GM19468 (cell line): ENCODE data around the gene AKT3.

Source experiments
- ATAC-seq: cut with Tn5 transposase; IDR thresholded peaks from one replicate; pipeline ENCODE4 v1.9.1; 2021; ENCODE audit warnings: mild to moderate bottlenecking, moderate library complexity, moderate number of reproducible peaks; ENCODE audit not compliant: unreplicated experiment; ENCODE audit errors: extremely low read depth

The AKT3 gene

DNA sequence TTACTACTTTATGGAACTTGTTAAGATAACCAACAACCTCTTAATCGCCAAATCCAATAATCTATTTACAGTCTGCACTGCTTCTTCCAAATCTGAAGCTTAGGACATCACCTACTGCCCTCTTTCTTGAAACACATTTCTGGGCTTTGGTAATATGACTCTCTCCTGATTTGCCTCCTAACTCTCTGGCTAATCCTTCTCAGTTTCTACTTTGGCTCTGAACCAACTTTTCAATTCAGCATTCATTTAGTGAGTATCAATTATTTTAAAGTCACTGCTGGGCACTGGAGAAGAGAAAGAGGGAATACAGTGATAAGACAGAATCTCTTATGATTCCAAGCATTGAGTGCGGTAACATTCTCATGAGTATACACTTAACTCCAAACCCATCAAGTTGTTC is 275.0 kb downstream of the AKT3 start:
- no peak for ATAC-seq

DNA sequence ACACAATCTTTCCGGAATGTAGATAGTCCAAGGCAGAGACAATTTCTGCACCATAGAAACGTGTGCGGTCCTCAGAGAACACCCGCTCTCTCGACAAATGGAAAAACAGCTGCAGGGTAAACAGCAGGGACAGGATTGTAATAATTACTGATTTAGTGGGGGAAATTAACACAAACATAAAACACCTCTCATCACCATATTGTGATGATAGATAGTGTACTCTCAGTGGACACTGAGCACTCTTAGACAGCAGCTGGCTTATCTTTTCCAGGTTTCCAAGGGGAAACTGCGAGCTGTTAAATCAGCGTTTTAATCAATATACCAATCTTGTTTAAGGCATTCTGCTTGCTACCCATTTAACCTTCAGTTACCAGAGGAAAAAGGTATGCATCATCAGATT is 277.1 kb downstream of the AKT3 start:
- no peak for ATAC-seq

DNA sequence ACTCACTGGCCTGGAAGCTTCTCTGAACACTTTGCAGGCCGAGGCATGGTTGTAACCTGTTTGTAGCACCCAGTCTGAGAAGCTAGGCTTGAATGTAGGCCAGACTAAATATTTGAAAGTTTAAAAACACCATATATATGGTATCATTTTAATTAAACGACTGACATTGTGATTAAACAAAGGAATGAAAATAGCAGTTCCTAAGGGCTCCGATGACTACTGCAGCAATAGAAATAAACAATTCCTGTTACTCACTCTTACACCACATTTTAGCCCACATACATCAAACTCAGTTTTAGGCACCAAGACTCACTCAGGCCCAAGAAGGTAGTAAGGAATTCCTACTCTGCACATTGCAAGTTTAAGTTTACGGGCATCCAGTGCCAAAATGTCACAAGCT is 281.2 kb downstream of the AKT3 start:
- no peak for ATAC-seq

DNA sequence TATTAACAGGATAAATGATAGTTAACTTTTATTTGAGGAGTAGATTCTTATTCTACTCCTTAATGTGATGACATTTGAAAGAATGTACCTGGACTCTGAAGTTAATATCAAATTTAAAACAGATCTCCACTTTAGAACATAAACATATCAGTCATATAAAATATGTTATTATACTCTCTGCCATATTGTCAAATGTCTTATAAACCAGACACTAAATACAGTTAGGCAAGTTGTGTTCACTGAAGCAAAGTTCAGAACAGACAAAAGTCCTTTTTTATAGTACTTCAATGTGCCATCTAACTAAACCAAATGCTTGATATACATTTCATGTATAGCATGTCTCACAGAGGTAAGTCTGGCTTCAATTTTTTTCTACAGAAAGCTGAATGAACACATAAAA is 285.2 kb downstream of the AKT3 start:
- ATAC-seq, result no peak

DNA sequence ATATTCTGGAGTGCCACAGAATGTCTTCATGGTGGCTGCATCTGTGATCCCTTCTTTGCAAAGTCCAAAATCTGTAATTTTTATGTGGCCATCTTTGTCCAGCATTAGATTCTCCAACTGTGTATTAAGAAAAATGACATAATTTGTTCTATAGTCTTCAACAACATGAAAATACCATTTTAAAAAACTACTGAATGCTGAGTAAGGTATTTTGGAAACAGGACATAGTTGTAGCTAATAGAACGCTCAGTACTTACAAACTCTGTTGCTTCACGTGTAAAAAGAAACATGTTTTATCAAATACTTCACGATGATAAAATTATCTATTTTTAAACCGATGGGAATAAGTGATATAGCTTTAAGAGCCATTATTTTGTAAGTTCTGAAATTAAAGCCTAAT is 286.3 kb downstream of the AKT3 start:
- ATAC-seq, result no peak

DNA sequence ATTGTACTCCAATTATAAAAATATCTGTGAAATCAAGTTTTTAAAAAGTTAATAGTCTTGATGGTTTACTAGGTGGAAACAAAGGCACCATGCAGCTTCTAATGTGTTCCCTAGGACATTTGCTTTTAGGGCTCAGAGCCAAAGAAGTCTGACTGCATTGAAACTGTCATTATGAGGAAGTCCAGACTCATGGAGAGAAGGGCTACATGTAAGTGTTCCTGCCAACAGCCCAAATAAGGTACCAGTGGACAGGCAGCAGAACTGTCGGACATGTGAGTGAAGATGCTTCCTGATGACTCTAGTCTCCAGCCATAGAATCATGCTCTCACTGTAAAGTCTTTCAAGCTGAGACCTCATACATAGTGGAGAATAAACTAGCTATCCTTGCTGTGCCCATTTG is 287.6 kb downstream of the AKT3 start:
- no peak for ATAC-seq

DNA sequence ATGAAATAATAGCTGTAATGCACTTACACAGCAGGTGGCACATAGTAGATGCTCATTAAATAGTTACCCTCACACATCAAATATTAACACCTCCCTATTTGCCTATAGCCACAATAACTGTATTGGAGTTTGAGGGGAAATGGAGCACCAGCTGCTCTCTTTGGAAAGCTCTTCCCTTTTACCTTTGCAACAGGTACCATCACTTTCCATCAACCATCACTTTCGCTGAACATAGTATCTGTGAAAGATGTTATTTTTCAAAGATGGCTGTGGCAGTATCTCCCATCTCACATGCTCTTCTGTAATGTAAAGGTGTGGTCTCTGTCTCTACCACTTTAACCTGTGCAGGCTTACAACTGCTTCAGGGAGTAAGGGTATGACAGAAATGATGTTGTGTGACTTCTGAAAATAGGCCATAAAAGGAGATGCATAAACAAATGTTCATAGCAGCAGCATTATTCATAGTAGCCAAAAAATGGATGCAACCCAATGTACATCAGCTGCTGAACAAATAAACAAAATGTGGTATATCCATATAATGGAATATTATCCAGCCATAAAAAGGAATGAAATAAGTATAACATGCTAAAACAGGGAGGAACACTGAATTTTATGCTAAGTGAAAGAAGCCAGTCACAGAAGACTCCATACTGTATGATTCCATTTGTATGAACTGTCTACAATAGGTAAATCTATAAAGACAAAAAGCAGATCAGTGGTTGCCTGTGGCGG is 288.3 kb downstream of the AKT3 start:
- no peak for ATAC-seq

DNA sequence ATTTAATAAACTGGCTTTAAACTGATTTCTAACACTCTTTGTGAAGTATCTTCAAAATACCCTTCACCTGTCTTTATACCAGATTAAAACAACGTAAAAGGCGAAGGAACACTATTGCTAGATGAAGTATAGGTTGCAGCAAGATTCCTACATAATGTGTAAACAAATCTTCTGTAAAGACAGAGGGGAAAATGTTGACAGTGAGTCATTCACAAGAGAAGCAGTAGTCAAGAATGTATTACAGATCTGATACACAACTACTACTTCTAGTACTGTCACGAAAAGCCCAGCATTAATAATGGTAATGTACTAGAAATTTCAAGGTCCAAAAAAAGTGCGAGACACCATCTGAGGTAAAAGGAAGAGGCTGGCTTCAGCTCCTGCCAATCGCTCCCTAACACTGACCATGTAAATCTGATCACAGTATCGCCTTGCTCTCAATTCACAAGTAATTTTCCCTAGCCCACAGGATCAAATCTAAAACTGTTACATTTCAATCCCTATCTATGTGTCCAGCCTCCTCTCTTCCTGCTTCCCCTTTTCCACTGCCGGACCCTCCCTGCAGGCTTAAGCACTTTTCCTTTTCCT is 290.4 kb downstream of the AKT3 start:
- no peak for ATAC-seq

DNA sequence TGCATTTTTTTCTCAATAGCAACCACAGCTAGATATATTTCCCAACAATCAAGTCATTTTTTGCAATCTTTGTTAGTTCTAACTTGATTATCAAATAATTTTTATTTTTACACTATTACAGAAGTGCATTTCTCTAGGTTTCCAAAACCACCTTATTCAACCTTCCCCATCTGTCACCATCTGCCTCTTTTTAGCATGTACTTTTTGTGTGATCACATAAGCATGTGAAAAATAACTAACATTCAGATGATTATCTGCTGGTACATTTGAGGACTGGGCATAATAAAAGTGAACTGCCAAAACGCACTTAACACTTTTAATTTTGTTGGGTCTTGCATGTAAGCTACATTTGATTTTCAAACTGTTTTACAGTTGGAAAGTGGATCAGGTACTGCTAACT is 291.5 kb downstream of the AKT3 start:
- no peak for ATAC-seq

DNA sequence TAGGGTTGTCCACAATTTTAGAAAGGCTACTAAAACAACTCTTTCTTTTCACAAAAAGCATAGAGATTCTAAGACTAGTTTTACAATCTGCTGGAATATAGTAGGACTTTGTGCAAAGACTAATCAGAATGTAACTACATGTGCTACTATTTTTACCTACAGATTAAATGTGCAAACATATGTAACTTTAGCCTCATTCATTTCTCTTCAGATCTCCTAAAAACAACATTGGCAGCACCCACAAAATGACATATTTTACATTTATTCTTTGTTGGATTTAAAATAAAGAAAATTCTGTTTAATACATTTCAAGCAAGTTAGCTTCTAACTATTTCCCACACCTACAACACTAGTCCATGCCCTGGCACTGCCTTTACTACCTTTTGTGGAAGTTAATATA is 292.2 kb downstream of the AKT3 start:
- no peak for ATAC-seq

DNA sequence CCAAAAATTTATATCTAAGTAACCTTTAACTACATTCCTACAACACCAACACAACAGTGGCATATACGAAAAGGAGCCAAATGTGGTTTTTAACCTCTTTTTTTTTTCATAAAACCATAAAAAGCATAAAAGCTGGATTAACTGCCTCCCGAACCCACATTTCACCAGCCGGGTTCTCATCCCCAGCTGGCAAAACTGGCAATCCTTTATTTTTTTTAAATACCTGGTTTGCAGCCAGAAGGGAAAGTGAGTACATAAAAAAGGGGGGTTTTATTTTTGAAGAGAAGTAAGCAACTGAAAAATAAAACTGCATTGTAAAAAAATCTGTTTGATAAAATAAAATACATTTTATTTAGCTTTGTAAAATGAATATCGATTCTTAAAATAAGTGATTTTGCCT is 295.4 kb downstream of the AKT3 start:
- ATAC-seq, result no peak

DNA sequence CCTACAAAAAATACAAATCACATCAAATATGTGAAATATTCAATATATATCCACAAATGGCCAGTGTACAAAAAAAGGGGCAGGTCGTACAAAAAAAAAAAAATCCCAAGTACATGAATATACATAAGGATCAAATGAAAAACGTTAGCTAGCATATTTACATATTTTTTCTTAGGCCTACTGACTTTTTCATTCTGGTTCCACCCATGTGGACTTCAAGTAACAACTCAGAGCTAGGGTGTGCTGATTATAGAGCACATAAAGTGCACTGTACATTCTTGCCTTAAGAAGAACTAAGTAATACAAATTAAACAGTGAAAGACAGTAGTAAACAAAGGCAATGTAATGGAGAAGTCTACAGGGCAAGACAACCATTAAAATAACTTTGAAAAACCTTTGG is 297.0 kb downstream of the AKT3 start:
- ATAC-seq, result no peak

DNA sequence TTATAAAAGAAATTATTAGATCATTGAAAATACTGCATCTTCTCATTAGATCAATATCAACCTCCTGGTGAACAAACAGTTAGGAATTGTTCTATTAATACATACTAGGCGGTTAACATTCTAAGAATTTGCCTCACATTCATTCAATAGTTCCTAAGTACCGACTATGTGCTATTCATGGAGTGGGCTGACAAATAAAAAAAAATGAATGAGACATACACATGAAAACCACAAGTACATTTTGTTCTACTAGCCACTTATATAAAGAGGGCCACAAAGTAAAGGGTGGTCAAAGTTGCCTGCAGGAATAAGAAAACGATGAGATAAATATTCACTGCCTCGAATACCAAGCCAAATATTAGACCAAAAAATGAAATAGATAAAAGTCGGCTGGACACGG is 299.8 kb downstream of the AKT3 start:
- no peak for ATAC-seq

DNA sequence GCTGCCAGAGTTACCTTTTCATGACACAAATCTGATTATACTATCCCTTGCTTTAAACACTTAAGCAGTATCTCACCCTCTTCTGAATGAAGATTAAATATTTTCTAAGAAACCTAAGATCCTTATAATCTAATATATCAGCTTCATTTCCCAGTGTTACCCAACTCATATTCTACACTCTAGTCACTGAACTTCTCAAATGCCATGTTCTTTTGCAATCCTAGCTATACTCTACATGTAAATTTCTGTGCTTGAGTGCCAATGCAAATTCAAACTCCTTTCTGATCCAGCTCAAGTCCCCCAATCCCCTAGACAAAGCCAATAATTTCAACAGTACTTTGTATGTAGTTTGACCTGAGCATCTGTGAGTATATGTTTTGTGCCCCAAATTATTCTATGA is 300.3 kb downstream of the AKT3 start:
- ATAC-seq, result no peak

DNA sequence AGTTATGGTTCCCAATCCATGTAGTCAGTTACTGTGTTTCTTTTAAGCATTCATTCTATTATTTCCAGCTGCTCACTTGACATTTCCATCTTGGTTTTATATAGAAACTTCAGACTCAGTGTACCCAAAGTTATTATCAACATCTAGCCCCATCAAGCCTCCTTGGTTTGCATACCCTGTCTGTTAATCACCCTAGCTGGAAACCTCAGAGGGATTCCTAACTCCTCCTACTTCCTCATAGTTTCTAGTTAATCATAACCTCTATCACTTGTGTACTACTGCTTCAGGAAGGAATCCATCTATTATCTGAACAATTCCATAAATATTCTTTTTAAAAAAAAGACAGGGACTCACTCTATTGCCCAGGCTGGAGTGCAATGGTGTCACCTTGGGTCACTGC is 300.9 kb downstream of the AKT3 start:
- ATAC-seq, result no peak

DNA sequence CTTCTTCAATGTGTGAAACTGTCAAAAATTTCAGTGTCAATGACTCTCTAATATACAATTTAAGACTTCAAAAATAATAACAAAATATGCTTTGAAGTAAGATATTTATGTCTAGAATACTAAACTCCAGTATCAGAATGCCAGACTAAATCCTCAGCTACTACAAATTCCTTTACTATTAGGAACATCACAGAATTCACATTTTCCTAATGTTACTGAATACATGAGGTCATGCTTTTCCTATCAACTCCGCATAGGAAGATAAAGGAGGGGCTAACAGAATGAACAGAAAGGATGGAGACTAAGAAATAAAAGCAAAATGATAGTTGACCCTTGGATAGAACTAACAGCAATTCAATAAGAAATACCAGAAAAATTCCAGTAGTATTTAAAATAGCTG is 301.5 kb downstream of the AKT3 start:
- no peak for ATAC-seq

DNA sequence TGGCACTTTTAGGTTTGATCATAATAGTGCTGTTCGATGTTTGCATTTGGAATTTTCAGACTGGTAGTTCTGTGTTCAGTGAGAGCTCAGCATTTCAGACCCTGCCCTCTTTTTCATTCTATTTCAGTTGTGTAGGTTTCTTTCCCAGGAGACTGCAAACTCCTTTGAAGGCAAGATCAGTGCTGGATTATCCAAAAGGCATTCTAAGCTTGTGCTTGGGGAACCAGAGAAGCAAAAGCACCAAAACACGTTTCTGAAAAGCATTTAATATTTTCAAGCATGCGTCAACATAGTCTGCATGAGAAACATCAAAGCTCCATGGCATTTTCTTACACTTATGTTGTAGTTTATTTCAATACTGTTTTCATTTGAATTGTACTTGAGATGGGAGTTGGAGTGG is 302.2 kb downstream of the AKT3 start:
- ATAC-seq, result no peak

DNA sequence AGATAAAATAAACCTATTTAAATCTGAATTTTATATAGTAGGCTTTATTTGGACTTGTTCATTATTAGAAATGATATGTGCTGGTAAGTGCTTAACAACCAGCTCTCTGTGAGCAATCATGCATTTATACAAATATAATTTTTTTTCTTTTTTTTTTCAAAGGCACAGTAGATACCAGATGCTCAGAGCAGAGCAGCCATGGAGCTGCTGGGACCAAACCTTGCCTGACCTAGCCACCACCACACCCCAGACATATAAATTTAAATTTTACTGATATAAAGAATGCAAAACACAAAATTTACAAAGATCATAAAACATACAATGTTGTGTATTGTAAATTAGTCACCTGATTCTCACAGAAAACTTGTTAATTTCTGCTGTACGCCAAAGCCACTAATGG is 303.6 kb downstream of the AKT3 start:
- ATAC-seq, result no peak

DNA sequence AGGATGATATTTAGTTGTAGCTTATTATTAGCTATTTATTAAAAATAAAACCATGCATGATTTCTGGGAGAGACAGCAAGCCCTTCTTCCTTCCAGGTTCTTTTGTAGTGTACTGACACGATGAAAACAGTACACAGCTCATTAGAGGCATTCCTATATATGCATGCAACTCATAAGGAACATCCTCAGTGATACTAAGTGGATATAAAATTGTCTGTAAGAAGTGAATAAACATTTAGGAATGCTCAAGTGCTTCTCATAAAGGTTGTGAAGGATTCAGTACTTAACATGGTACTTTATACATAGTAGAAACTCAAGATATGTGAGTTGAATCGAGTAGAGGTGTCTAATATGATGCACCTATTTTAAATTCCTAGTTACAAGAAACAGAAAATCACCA is 306.5 kb downstream of the AKT3 start:
- ATAC-seq, result no peak

DNA sequence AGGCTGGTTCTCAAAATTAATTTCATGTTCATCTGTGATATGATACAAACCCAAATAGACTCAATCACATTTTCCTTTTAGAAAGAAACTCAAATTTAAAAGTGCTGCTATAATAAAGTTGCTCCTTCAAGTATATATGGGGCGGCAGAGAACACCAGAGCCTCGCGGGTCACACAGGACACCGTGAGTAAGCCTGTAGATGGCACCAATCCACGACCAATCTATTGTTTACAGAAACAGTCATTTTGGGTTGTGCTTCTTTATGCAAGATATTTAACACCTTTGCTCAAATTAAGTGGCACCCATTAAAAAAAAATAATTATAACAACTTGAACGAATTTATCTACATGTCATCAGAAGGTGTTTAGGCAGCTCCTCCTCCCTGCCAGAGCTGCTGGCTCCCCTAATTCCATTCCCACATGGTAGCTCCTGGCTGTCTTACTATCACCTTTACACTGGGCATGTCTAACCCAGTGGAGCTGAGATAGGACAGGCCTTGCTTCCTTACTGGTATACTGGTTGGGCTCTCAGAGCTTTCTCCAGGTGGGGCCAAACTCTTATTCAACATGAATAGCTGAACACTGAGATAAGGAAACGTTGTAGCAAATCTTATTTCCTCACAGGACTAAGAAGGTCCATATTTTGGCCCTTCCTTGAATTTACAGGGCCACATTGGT is 307.2 kb downstream of the AKT3 start:
- ATAC-seq, result no peak

DNA sequence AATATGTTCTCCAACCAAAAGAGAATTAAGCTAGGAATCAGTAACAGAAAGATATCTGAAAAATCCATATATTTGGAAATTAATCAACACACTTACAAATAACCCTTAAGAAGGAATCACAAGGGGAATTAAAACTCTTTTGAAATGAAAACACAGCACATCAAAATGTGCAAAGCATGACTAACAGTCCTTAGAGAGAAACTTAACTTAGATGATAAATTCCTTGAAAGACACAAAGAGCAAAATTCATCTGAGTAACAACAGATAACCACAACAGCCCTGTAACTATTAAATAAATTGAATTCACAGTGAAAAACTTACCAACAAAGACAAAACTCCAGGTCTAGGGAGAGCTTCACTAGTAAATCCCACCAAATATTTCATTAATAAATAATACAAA is 310.4 kb downstream of the AKT3 start:
- no peak for ATAC-seq

DNA sequence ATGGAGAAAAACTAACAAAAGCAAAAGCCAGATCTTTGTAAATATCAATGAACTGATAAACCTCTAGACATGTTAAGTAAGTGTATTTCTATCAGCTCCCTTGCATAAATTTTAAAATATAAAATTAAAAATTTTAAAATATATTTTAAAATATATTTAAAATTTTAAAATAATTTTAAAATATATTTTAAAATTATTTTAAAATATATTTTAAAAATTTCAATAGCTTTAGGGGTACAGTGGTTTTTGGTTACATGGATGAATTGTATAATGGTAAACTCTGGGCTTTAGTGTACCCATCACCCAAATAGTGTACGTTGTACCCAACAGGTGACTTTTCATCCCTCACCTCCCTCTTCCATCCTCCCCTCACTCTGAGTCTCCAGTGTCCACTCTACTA is 315.0 kb downstream of the AKT3 start:
- ATAC-seq, result no peak
